K562 (cell line): Measurements from ENCODE around the gene FKBP2. TPM values are rescaled to one million over a fixed set of nuclear protein-coding genes. Genes with fewer than 3 reads are reported as not detected.
A peak's percentile ranks its signal among the peaks of the same experiment; 100 is the strongest.

ENCODE experiments used
- ETV5 ChIP-seq: sonication (generic); formaldehyde crosslinking; IDR thresholded peaks from 2 replicates; pipeline ENCODE4 v1.4.0; 2020; ENCODE audit warnings: low read depth, mild to moderate bottlenecking, missing genetic modification reagents
- FOS ChIP-seq: IDR thresholded peaks from 3 replicates; pipeline ENCODE4 v1.6.1; 2011; ENCODE audit not compliant: insufficient read length; ENCODE audit errors: extremely low read depth
- FOXM1 ChIP-seq, 2 experiments: fragments of 450-650 bp in 1 of 2; sonication (generic) in 1 of 2; formaldehyde crosslinking in 1 of 2; IDR thresholded peaks; 2 replicates each; pipeline versions ENCODE4 v1.6.1 to v1.9.0; 2017 to 2022; ENCODE audit warnings: low read depth in 2 of 2, mild to moderate bottlenecking in 2 of 2, missing genetic modification reagents in 1 of 2, moderate library complexity in 1 of 2
- GABPB2 ChIP-seq: fragments of 250-450 bp; sonication (Bioruptor Pico); conservative IDR thresholded peaks from 2 replicates; pipeline ENCODE4 v1.5.1; 2021; ENCODE audit warnings: mild to moderate bottlenecking
- HDAC6 ChIP-seq: IDR thresholded peaks from 2 replicates; pipeline ENCODE4 v1.6.1; 2012; ENCODE audit warnings: low read depth, mild to moderate bottlenecking, control low read depth, inconsistent platforms, low read length, moderate library complexity
- HDGF ChIP-seq: fragments of 450-650 bp; IDR thresholded peaks from 2 replicates; pipeline ENCODE4 v1.6.1; 2016
- MCM2 ChIP-seq: fragments of 450-650 bp; IDR thresholded peaks from 2 replicates; pipeline ENCODE4 v1.6.1; 2017; ENCODE audit warnings: low read depth, mild to moderate bottlenecking
- NONO ChIP-seq, 2 experiments: fragments of 200-400 bp in 1 of 2; fragments of 450-650 bp in 1 of 2; formaldehyde crosslinking in 1 of 2; IDR thresholded peaks; 2 replicates each; pipeline ENCODE4 v1.6.1; 2017; ENCODE audit warnings: low read depth in 2 of 2, mild to moderate bottlenecking in 2 of 2, moderate library complexity in 2 of 2, low read length in 1 of 2
- POLR3A ChIP-seq: IDR thresholded peaks from 2 replicates; pipeline ENCODE4 v1.6.1; 2011; ENCODE audit warnings: borderline replicate concordance, mild to moderate bottlenecking, moderate library complexity; ENCODE audit not compliant: insufficient read length, insufficient read depth; ENCODE audit errors: extremely low read depth
- SAP30 ChIP-seq: fragments of 200-600 bp; sonication (generic); IDR thresholded peaks from 2 replicates; pipeline ENCODE4 v1.6.1; 2012; ENCODE audit warnings: borderline replicate concordance, low read depth, mild to moderate bottlenecking, moderate library complexity, low read length, control low read depth, inconsistent platforms; ENCODE audit not compliant: insufficient read depth, poor library complexity, severe bottlenecking
- SETDB1 ChIP-seq: IDR thresholded peaks from one replicate; pipeline ENCODE4 v1.6.1; 2012; ENCODE audit warnings: low read length, control low read depth, inconsistent platforms
- SIN3A ChIP-seq, 2 experiments: fragments of 150-350 bp in 1 of 2; IDR thresholded peaks; 2 replicates each; pipeline ENCODE4 v1.6.1; 2011 to 2016; ENCODE audit warnings: borderline replicate concordance in 2 of 2, low read depth in 2 of 2, low read length in 2 of 2, mild to moderate bottlenecking in 2 of 2, moderate library complexity in 2 of 2; ENCODE audit not compliant: control insufficient read depth in 1 of 2
- SMARCE1 ChIP-seq: fragments of 450-650 bp; IDR thresholded peaks from 2 replicates; pipeline ENCODE4 v1.7.1; 2016; ENCODE audit warnings: mild to moderate bottlenecking
- STAG1 ChIP-seq: sonication (generic); formaldehyde crosslinking; IDR thresholded peaks from 2 replicates; pipeline ENCODE4 v1.5.0; 2020; ENCODE audit warnings: missing genetic modification reagents, borderline replicate concordance
- TAF15 ChIP-seq: fragments of 200-400 bp; formaldehyde crosslinking; IDR thresholded peaks from 2 replicates; pipeline ENCODE4 v1.6.1; 2017; ENCODE audit warnings: mild to moderate bottlenecking, low read depth, low read length, moderate library complexity
- WHSC1 ChIP-seq: IDR thresholded peaks from one replicate; pipeline ENCODE4 v1.6.1; 2012; ENCODE audit warnings: low read length, control low read depth, inconsistent platforms
- XRCC5 ChIP-seq: fragments of 200-400 bp; formaldehyde crosslinking; IDR thresholded peaks from 2 replicates; pipeline ENCODE4 v1.6.1; 2017; ENCODE audit warnings: low read depth, mild to moderate bottlenecking, low read length
- ZC3H8 ChIP-seq: fragments of 450-650 bp; IDR thresholded peaks from 2 replicates; pipeline ENCODE4 v1.6.1; 2017
- ZNF766 ChIP-seq: fragments of 200-800 bp; sonication (Bioruptor generic); conservative IDR thresholded peaks from 2 replicates; pipeline ENCODE4 v1.6.1; 2016; ENCODE audit warnings: missing genetic modification characterization, missing compliant biosample characterization
- polyA plus RNA-seq, 8 experiments: library from polyadenylated mRNA; depleted of rRNA in 4 of 8; stranded (reverse) in 5 of 8; unstranded in 3 of 8; fragments of >200 nt; fragmentation: Nextera tagmentation in 2 of 8; fragmentation: Illumina TruSeq in 1 of 8; extraction: Ambion mirVana in 2 of 8; extraction: Trizol in 1 of 8; gene quantifications; 2 replicates each; pipeline versions ENCODE4 v1.2.1 to v1.2.3, GENCODE V29; 2011 to 2014; ENCODE audit warnings: inconsistent platforms in 1 of 8, missing spikeins in 1 of 8
- total RNA-seq, 7 experiments: library from RNA; depleted of rRNA in 6 of 7; stranded (reverse); fragments of >200 nt in 6 of 7; fragmentation: Illumina TruSeq in 2 of 7; extraction: Trizol in 2 of 7; gene quantifications; 2 replicates each; pipeline versions ENCODE4 v1.2.1 to v1.2.3, GENCODE V29; 2011 to 2021; ENCODE audit warnings: low replicate concordance in 1 of 7
- TF ChIP-seq, protein P1 (sequence below): IDR thresholded peaks from 3 replicates; pipeline ENCODE4 v1.6.1; 2011; ENCODE audit warnings: borderline replicate concordance, mild to moderate bottlenecking; ENCODE audit not compliant: insufficient read length, insufficient read depth
- TF ChIP-seq, protein P2 (sequence below): fragments of 450-650 bp; IDR thresholded peaks from 2 replicates; pipeline ENCODE4 v1.6.1; 2016; ENCODE audit warnings: antibody characterized with exemption
- TF ChIP-seq, protein P3 (sequence below): sonication (generic); formaldehyde crosslinking; IDR thresholded peaks from 2 replicates; pipeline ENCODE4 v1.8.0; 2022; ENCODE audit warnings: missing genetic modification reagents, mild to moderate bottlenecking, borderline replicate concordance
- TF ChIP-seq, protein P4 (sequence below): fragments of 450-650 bp; formaldehyde crosslinking; IDR thresholded peaks from 2 replicates; pipeline ENCODE4 v1.4.0; 2020; ENCODE audit warnings: mild to moderate bottlenecking, moderate library complexity

Gene FKBP2
- total and polyA plus RNA-seq, 9 of the 15 experiments (the other 6 are each of a cell fraction or from before 2014, with no cell fraction given): 3.5 to 151 (median 58.1) TPM

DNA sequence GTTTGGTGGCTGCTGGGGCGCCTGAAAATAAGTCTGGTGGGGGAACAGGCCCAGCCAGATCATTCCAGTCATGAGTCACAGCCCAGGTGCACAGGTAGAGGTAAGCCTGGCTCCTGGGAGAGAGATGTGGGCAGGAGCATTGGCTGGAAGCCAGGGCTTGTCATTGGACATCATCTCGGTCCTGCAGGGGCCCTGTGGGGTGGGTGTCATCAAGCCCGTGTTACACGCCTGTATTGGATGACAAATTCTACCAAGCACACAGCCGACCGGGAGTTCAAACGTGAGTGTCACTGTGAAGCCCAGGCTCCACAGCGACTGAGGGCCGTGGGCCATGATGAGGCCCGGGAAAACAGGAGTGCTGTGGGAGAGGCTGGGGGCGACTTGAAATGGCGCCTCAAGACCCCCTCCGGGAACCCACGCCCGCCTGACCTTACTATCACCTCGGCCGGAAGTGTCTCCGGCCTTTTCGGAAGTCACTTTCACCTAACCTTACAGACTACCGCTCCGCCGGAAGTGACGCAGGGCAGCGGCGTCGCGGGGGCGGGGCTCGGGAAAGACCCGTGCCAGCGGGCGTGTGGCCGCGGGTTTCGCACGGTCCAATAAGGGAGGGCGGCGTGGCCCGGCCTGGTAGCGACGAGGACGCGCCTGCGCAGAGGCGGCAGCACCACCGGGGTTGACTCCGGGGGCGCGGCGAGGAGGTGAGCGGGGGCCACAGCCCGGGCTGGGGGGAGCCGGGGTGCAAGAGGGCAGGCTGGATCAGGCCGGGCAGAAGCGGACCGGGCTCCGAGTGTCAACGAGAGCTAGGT lies at the start of gene FKBP2 (continued):
- TF ChIP-seq, protein P1, sequence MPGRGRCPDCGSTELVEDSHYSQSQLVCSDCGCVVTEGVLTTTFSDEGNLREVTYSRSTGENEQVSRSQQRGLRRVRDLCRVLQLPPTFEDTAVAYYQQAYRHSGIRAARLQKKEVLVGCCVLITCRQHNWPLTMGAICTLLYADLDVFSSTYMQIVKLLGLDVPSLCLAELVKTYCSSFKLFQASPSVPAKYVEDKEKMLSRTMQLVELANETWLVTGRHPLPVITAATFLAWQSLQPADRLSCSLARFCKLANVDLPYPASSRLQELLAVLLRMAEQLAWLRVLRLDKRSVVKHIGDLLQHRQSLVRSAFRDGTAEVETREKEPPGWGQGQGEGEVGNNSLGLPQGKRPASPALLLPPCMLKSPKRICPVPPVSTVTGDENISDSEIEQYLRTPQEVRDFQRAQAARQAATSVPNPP: no peak
- TF ChIP-seq TAF15 (no peak), STAG1 (CRISPR knock-in tag) (no peak), GABPB2 (CRISPR knock-in tag) (no peak), ETV5 (CRISPR knock-in tag) (peak; percentile 93), NONO (IDR thresholded peaks at IDR 0.05; ENCODE audit: low read depth in 2 of 2, low read length in 1 of 2) (no peak; a peak in 1 of 4 replicates), XRCC5 (0 out of 2 replicates have a peak, but pooled peaks have one; percentile 7), ZNF766 (CRISPR knock-in tag) (no peak; the same call in 1 of the 2 replicates), FOXM1 (IDR thresholded peaks at IDR 0.05; ENCODE audit: low read depth) (peak; percentile 86), FOXM1 (CRISPR knock-in tag; IDR thresholded peaks at IDR 0.05; ENCODE audit: low read depth) (no peak; the same call in 1 of the 2 replicates), ZC3H8 (no peak), SIN3A (IDR thresholded peaks at IDR 0.05; ENCODE audit: borderline replicate concordance in 2 of 2, control insufficient read depth in 1 of 2, low read depth in 2 of 2, low read length in 2 of 2) (peak; percentile 44 to 62; a peak in 1 of 4 replicates), HDGF (no peak), HDAC6 (no peak), WHSC1 (no peak), SMARCE1 (no peak), SETDB1 (no peak), POLR3A (no peak), FOS (no peak), SAP30 (peak; percentile 65), MCM2 (no peak)
- TF ChIP-seq, protein P2, sequence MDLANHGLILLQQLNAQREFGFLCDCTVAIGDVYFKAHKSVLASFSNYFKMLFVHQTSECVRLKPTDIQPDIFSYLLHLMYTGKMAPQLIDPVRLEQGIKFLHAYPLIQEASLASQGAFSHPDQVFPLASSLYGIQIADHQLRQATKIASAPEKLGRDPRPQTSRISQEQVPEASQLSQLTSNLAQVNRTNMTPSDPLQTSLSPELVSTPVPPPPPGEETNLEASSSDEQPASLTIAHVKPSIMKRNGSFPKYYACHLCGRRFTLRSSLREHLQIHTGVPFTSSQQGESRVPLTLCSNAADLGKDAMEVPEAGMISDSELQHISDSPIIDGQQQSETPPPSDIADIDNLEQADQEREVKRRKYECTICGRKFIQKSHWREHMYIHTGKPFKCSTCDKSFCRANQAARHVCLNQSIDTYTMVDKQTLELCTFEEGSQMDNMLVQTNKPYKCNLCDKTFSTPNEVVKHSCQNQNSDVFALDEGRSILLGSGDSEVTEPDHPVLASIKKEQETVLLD: peak; percentile 28; the same call in 1 of the 2 replicates
- TF ChIP-seq, protein P3, sequence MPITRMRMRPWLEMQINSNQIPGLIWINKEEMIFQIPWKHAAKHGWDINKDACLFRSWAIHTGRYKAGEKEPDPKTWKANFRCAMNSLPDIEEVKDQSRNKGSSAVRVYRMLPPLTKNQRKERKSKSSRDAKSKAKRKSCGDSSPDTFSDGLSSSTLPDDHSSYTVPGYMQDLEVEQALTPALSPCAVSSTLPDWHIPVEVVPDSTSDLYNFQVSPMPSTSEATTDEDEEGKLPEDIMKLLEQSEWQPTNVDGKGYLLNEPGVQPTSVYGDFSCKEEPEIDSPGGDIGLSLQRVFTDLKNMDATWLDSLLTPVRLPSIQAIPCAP (CRISPR knock-in tag): no peak
- TF ChIP-seq, protein P4, sequence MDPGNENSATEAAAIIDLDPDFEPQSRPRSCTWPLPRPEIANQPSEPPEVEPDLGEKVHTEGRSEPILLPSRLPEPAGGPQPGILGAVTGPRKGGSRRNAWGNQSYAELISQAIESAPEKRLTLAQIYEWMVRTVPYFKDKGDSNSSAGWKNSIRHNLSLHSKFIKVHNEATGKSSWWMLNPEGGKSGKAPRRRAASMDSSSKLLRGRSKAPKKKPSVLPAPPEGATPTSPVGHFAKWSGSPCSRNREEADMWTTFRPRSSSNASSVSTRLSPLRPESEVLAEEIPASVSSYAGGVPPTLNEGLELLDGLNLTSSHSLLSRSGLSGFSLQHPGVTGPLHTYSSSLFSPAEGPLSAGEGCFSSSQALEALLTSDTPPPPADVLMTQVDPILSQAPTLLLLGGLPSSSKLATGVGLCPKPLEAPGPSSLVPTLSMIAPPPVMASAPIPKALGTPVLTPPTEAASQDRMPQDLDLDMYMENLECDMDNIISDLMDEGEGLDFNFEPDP (CRISPR knock-in tag): no peak
